ENCODE results near the gene PADI2. TPM values are rescaled to one million over a fixed set of nuclear protein-coding genes. Genes with fewer than 3 reads are reported as not detected.

The PADI2 gene
- total RNA-seq, 2 donors from 2014 or later: 177 to 211 TPM

- no peaks in the 10 kb centered on the region for H3K9me3 ChIP-seq
- TF ChIP-seq CTCF (IDR thresholded peaks at IDR 0.05): no peak
- H3K4me3 ChIP-seq: no peak overlapping the region
- no peaks in the 10 kb centered on the region for H3K27me3 ChIP-seq
- H3K9ac ChIP-seq (ENCODE audit: low read depth in 2 of 2, low read length in 2 of 2): no peak overlapping the region
- no peaks in the 10 kb centered on the region for H3K36me3 ChIP-seq
- DNase-seq: no peak
- intact Hi-C loops (cut with DNase I): no loop called here
- no peaks in the 10 kb centered on the region for H3K4me1 ChIP-seq
- H3K27ac ChIP-seq: no peak overlapping the region
These were observed 26.4 kb upstream of the PADI2 start for GRCh38 chr1:17145648-17146047.

GRCh38 chr1:17143760-17144159, 24.5 kb upstream of the PADI2 start:
- intact Hi-C loops (cut with DNase I): no loop called here
- H3K9ac ChIP-seq (ENCODE audit: low read depth in 2 of 2, low read length in 2 of 2): no peak overlapping the region
- H3K36me3 ChIP-seq: no peaks in the 10 kb centered on the region
- DNase-seq: no peak
- H3K4me1 ChIP-seq: no peaks in the 10 kb centered on the region
- TF ChIP-seq CTCF (IDR thresholded peaks at IDR 0.05): no peak
- no peak overlapping the region for H3K4me3 ChIP-seq
- H3K9me3 ChIP-seq: no peaks in the 10 kb centered on the region
- H3K27me3 ChIP-seq: no peaks in the 10 kb centered on the region
- no peak overlapping the region for H3K27ac ChIP-seq

DNA sequence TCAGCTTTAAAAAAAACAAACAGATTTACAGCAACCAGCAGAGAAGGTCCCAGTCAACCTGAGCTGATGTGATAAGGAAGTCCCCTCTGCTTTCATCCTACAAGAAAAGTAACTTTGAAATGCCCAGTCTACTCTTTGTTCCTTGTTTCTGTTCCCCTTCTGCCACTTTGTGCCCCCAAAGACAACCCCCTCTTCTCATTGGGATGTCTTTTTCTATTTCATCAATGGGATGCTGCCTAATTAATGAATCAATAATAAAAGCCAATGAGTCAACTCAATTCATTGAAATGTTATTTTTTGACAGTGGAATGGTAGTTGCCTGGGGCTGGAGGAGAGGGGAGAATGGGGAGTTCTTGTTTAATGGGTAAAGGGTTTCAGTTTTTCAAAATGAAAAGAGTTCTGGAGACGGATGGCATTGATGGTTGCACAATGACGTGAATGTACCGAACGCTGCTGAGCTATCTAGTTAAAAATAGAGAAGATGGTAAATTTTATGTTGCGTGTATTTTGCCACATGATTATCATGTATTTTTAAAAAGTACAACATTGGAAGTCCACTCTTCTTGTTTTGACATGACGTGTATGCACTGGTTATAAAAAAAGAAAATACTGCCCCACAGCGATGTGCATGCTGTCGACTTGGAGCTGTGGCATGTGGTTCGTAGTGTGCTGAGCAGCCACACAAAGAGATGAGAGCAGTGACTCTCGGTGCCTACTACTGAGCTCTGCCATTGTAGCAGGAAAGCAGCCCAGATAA, 22.4 kb upstream of the PADI2 start:
- intact Hi-C loops (cut with DNase I): no loop called here
- TF ChIP-seq CTCF (IDR thresholded peaks at IDR 0.05): no peak

DNA sequence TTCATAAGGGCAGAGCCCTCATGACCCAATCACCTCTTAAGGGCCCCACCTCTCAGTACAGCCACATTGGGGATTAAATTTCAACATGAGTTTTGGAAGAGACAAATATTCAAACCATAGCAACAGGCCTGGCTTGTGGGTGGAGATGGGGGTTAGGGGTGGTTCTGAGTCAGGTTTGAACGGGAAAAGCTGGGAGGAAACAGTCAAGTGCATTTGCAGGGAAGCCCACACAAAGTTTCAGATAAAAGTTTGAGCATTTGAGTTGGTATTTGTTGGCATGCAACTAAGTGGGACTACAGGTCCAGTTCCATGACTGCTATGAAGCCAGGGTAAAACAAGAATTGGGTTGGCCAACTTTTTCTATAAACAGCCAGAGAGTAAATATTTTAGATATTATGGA, 21.0 kb upstream of the PADI2 start:
- Histone ChIP-seq H3K36me3 (no peaks in the 10 kb centered on the region), H3K4me1 (no peaks in the 10 kb centered on the region), H3K9ac (ENCODE audit: low read depth in 2 of 2, low read length in 2 of 2) (no peak overlapping the region), H3K4me3 (no peak overlapping the region), H3K27me3 (no peaks in the 10 kb centered on the region), H3K9me3 (no peaks in the 10 kb centered on the region), H3K27ac (no peak overlapping the region)
- intact Hi-C loops (cut with DNase I): no loop called here
- no peak for DNase-seq
- TF ChIP-seq CTCF (IDR thresholded peaks at IDR 0.05): no peak

More for the DNA sequence above, 22.4 kb upstream of the PADI2 start:
- DNase-seq: no peak
- no peak overlapping the region for H3K27ac ChIP-seq
- no peaks in the 10 kb centered on the region for H3K4me1 ChIP-seq
- no peak overlapping the region for H3K4me3 ChIP-seq
- H3K27me3 ChIP-seq: no peaks in the 10 kb centered on the region
- H3K36me3 ChIP-seq: no peaks in the 10 kb centered on the region
- no peak overlapping the region for H3K9ac ChIP-seq (ENCODE audit: low read depth in 2 of 2, low read length in 2 of 2)
- no peaks in the 10 kb centered on the region for H3K9me3 ChIP-seq

GRCh38 chr1:17139637-17140036, 20.4 kb upstream of the PADI2 start:
- intact Hi-C loops (cut with DNase I): loop anchor here (5.0 kb wide), 1 partner anchor 83 kb away; no protein-coding TSS in a partner anchor
- Histone ChIP-seq H3K4me1 (no peaks in the 10 kb centered on the region), H3K9me3 (no peaks in the 10 kb centered on the region), H3K4me3 (no peak overlapping the region), H3K9ac (ENCODE audit: low read depth in 2 of 2, low read length in 2 of 2) (no peak overlapping the region), H3K27me3 (no peaks in the 10 kb centered on the region), H3K27ac (no peak overlapping the region), H3K36me3 (no peaks in the 10 kb centered on the region)
- no peak for TF ChIP-seq CTCF (IDR thresholded peaks at IDR 0.05)
- no peak for DNase-seq

All from colonic mucosa (tissue), 4 donors.